ENCODE data around the gene IGSF21.

The IGSF21 gene

DNA sequence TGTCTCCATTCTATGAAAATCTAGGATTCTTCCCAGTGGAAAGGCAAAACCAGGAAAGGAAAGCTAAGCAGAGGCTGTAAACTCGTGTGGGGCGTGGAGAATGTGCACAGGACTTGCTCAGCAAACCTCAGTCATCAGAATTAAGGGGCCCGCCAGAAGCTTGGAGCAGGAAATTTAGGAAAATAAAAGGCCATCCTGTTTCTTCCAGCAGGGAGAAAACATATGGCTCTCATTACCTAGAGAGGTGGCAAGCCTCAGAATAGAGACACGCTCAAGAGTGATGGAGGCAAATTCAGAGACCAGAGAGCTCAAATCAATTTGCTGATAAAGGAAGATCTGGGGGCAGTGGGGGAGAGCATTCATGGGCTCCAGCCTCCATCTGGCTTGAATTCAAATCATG lies 221.2 kb downstream of the IGSF21 start:
- DNase-seq (ENCODE audit: low read depth): no peak

DNA sequence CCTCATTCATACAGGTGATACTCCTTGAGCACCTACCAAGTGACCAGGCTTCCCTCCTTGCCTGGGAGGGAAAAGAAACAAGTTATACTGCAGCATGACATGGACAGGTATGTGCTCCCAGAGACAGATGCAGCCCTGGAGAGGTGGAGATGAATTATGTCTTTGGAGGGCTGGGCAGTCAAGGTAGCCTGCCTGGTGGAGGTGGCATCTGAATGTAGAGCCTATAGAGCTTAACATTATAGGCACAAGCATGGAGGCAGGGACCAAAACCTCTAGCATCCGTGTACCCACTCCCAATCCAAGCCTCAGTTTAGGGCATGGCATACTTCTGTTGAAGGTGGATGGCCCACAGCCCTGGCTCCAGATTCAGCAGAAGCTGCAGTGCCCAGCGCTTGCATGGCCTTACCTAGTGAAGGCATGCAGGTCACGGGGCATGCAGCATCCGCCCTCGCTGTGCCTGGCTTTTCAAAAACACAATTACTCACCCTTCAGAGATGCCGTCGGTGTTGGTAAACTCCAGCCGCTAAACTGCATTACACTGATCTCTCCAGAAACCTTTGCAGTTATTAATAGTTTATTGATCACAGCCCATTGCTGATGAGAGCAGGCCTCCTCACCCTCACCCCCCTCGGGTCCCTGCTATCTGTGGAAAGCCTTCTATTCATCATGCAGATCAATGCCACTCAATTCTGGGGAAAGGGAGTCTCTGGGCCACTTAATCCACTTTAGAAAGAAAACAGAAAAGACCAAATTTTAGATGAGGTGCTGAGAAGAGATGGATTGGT lies 222.1 kb downstream of the IGSF21 start:
- no peak for DNase-seq (ENCODE audit: low read depth)

DNA sequence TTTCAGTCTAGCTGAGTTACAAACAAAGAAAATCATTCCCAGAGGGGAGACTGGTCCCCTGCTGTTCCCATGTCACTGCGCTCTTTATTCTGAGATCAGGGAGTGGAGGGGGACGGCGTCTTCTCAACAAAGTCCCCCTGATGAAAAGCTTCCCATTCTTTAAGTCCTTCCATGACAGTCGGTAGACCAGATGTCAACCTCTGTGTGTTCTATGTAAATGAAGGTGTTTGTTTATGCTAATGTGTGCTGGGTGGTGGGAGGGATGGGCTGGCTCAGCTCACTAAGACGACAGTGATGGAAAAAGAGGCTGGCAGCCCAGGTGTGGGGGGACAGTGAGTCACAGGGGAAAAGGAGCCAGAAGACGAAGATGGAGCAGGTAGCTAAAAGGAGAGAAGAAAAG lies 225.0 kb downstream of the IGSF21 start:
- no peak for DNase-seq (ENCODE audit: low read depth)

DNA sequence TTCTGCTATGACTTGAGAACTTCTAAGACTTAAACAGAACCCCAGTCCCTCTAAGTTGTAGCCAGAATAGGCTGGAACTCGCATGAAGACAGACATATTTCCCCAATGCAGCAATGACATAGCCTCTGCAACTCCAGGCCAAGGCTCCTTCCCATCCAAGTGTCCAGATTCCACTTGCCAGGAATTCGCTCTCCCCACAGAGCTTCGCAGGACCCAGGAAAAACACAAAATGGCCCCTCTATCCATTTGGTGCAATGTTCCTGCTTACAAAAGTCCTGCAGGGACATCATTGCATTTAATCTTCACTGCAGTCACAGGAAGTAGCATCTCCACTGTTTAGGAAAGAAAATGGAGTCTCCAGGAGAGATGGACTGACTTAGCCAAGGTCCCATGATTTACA lies 225.6 kb downstream of the IGSF21 start:
- DNase-seq (ENCODE audit: low read depth): no peak

DNA sequence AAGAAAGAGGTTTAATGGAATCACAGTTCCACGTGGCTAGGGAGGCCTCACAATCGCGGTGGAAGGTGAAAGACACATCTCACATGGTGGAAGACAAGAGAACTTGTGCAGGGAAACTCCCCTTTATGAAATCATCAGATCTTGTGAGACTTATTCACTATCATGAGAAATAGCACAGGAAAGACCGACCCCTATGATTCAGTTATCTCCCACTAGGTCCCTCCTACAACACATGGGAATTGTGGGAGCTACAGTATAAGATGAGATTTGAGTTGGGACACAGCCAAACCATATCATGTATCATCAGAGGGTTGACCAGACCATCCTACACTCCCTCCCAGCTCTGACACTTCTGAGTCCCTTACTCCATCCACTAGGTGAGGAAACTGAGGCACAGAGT lies 229.2 kb downstream of the IGSF21 start:
- no peak for DNase-seq (ENCODE audit: low read depth)

DNA sequence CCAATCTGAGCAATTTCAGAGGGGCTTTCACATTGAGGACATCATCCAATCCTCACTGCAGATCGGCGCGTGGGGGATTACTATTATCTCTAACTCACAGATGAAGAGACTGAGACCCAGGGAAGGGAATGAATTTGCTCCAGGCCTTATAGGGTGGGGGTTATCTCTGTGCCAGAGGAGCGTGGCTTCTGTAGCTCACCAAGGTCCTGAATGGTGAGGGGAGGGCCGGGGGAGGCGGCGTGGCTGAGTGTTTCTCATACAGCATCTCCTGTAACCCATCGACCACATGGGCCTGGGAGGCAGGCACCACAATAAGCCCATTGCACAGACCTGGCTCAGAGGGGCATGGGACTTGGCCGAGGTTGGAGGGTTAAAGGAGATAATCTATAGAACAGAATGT lies 230.2 kb downstream of the IGSF21 start:
- no peak for DNase-seq (ENCODE audit: low read depth)

DNA sequence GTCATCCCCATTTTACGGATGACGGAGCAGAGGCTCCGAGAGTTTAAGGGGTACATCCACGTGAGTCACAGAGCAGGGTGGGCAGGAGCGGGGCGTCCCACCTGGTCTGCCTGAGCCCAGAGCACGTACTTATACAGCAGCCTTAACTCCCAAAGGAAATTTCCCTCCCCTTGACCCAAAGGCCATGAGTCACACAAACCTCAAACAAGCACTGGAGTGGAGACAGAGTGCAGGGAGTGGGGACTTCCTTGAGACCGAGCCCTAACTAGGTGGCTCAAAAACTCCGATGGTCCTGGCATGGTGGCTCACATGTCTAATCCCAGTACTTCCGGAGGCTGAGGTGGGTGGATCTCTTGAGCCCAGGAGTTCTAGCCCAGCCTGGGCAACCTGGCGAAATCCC lies 231.6 kb downstream of the IGSF21 start:
- no peak for DNase-seq (ENCODE audit: low read depth)

DNA sequence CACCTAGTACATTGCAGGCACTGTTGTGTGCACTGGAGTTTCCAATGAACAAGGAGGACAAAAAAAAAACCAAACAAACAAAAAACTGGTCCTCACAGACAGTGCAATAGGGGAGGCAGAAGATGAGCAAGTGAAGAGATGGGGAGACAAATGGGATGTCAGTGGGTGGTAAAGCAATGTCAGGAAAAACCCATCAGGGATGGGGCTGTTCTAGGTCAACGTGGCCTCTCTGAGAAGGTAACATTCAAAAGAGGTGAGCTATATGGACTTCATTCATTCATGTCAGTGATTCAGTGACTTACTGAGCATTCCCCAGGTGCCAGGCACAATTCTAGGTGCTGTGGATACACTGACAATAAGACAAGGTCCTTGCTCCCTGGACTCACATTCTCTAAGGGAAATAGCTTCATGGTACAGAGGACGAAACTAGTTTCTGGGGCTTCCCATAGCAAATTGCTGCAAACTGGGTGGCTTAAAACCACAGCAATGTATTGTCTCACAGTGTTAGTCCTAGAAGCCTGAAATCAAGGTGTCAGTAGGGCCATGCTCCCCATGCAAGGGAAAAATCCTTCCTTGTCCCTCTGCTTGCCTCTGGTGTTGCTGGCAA lies 232.7 kb downstream of the IGSF21 start:
- no peak for DNase-seq (ENCODE audit: low read depth)

DNA sequence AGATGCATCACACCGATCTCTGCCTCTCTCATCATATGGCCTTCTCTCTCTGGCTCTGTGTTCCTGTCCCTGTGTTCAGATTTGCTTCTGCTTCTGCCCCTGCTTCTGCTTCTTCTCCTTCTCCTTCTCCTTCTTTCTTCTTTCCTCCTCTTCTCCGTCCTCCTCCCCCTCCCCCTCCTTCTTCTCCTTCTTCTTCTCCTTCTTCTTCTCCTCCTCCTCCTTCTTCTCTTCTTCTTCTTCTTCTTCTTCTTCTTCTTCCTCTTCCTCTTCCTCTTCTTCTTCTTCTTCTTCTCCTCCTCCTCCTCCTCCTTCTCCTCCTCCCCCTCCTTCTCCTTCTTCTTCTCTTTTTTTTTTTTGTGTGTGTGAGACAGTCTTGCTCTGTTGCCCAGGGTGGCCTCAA lies 233.2 kb downstream of the IGSF21 start:
- no peak for DNase-seq (ENCODE audit: low read depth)

DNA sequence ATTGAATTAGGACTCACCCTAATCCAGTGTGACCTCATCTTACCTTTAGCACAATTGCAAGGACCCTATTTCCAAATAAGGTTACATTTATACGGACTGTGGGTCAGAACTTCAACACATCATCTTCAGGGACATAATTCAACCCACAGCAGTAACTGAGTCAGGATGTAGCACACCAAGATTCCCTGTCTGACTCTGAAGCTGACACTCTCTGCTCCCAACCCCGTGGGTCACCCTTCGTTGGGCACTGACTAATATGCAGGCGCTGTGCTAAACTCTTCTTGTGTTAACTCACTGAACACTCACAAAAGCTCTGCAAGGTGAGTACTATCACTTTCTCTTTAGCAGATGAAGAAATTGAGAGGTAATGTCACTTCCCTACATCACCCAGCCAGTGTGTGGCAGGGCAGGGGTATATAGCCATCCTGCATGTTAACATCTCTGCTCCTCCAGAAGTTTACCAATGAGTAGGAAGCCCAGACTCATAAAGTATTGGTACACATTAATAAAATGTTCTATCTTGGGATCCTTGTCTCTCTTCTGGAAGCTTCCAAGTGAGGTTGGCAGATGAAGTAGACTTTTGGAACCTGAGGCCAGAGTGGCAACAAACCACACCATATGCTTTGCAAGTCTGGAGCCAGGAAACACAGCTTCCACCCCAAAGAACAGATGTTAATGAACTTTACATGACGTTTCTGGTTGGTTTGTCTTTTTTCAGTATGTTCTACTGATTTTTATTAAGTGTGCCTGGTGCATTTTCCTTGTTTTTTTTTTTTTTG lies 233.9 kb downstream of the IGSF21 start:
- no peak for DNase-seq (ENCODE audit: low read depth)

DNA sequence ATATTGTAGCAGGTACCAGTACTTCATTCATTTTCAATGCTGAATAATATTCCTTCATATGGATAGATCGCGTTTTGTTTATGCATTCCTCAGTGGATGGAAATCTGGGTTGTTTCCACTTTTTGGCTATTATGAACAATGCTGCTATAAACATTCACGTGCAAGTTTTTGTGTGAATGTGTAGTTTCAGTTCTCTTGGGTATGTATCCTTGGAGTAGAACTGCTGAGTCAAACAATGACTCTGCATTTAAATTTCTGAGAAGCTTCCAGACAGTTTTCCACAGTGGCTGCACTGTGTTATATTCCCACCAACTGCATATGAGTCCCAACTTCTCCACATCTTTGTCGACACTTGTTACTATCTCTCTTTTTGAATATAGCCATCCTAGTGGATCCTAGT lies 235.1 kb downstream of the IGSF21 start:
- DNase-seq (ENCODE audit: low read depth): no peak

DNA sequence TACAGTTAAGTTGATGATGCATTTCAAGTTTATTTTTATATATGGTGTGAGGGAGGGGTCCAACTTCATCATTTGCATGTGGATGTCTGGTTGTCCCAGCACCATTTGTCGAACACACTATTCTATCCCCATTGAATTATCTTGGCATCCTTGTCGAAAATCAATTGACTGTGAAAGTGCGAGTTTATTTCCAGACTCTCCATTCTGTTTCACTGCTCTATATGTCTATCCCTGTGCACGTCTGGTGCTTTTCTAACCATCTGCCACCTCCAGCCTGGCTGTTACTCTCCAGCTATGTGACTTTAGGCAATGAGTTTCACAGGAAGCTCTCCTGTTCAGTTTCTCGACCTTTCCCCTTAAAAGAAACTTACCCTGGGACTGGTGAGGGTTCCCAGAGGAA lies 236.0 kb downstream of the IGSF21 start:
- no peak for DNase-seq (ENCODE audit: low read depth)

DNA sequence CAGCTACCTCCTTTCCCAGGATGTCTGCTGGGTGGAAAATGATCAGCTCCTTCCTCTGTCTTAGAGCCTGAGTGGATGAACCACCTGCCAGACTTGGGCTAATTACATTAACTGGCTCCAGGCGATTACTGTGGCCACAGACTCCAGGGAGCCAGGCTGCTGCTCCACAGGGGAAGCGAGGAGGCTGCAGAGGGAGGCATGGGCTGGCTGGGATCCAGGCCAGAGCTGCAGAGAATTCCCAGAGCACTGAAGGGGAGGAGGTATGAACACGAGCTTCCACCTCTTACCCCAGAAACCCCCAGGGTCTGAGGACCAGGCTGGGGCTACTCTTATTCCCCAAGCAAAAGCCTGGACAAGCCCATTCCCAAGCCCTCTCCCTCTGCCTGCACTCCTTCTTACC lies 237.2 kb downstream of the IGSF21 start:
- no peak for DNase-seq (ENCODE audit: low read depth)

DNA sequence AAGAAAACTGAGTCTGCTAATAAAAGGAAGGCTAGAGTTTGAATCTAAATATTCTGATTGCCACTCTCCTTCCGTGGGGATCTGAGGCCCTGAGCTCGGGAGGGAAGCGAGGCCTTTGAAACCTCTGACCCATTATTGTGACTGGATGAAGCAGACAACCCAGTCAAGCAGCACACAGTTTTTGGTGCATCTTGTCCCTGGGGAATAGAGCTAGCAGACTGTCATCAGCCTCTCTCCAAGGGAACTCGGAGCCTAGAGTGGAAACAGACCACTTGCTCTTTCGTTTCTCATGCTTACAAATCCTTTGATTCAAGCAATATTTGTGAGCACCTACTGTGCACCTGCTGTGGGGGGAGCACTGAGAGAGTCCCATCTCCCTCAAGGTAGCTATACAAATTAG lies 240.0 kb downstream of the IGSF21 start:
- no peak for DNase-seq (ENCODE audit: low read depth)

DNA sequence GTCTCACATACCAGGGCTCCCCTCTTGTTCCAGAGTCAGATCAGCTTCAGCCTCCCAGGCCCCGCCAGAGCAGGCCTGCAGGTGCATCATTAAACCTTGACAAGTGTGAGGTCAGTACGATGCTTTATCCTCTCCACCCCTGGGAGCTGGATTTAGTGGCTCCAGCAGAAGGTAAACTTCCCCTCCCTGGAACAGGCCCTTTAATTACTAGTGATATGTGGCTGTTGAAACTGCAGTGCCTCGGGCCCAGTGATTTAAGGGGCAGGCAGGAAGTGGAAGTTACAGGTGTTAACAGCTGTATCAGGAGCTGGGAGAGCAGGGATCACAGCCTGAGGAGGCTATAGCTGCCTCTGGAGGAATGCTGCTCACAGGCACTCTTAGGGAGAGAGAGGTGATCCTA lies 240.8 kb downstream of the IGSF21 start:
- DNase-seq (ENCODE audit: low read depth): no peak

DNA sequence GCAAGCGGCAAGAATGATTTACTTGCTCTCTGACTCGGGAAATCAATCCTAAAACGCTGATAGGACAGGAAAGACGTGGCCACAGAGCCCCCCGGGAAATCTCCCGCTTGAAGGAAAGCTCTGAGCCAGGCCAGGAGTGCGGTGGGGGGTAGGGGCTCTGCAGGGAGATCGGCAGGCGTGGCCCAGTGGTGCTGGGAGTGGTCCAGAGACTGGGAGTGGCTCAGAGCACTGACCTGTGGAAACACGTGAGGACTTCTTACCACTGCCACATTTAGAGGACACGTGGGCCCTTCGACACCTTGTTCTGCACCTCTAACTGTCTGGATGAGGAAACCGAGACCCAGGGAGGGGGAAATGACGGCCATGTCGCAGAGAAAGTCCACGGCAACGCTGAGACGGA lies 243.1 kb downstream of the IGSF21 start:
- no peak for DNase-seq (ENCODE audit: low read depth)

DNA sequence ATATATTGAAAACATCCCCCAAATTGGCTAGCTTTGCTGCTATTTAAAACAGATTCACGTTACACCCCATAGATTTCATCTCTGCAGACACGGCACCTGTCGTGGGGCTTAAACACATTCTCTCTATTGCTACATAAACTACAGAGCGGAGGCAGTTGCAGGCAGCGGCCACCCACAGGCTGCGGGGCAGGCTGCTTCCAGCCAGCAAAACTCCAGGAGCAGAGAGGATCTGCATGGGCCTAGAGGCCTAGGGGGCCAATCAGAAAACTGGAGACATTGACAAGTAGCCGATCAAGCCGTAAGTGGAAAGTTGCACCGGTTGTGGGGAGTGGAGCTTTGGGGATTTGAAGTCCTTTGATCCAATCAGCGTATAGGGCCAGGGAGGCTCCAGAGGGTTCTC lies 244.1 kb downstream of the IGSF21 start:
- DNase-seq (ENCODE audit: low read depth): no peak

DNA sequence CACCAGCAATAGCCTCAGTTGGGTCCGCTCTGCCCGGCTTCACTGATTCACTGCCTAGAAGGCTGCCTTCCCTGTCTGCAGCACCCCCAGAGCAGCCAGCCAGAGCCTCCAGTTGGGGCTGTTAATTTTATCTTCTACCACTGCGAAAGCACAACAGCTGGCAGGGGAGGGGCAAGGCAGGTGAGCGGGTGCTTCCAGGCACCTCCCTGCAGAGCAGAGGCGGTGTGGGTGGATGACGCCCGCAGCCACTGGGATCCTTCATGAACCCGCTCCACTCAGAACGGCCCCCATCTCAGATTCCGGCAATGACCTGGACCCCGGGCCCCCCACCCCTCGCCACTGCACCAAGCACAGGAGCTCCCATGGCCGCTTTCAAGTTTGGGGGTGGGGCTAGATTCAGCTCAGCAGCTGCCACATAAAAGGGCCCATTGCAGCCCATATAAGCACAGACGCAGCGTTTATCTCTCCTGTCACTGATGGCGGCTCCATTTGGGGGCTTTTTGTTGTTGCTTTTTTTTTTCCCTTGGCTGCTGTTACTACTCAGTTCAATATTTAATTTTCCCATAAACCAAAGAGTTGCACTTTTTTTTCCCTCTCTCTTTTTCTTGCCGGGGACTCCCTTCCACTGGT lies 245.2 kb downstream of the IGSF21 start:
- no peak for DNase-seq (ENCODE audit: low read depth)

DNA sequence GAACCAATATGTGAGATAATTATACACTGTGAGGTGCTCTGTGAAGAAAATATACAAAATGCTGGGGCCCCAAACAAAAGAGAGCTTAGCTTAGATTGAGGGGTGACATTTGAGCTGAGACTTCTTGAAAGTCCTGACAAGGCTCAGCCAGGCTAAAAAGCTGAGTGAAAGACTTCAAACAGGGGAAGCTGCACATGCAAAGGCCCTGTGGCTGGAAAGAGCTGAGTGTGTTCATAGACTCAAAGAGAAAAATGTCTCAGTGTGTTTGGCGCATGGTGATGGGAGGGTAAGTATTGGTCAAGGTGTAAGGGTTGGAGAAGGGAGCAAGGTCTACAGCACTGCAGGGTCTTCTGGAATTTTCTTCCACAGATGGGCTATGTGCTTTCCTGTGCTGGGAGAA lies 245.9 kb downstream of the IGSF21 start:
- DNase-seq (ENCODE audit: low read depth): no peak

DNA sequence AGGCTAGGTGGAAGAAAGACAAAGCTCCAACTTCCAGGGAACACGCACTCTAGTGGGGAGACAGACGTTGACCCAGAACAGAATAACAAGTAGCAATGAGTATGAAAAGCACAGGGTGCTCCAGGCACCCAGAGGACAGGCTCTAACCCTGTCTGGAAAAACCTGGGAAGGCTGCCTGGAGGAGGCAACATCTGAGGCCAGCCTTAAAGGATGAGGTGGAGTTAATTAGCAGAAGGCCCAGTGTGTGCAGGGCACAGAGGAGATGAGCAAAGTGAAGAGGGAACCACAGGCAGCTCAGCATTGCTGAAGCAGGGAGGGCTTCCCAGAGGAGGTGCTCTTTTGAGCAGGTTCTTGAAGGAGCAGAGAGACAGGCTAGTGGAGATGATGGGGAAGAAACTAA lies 246.4 kb downstream of the IGSF21 start:
- DNase-seq (ENCODE audit: low read depth): no peak

DNA sequence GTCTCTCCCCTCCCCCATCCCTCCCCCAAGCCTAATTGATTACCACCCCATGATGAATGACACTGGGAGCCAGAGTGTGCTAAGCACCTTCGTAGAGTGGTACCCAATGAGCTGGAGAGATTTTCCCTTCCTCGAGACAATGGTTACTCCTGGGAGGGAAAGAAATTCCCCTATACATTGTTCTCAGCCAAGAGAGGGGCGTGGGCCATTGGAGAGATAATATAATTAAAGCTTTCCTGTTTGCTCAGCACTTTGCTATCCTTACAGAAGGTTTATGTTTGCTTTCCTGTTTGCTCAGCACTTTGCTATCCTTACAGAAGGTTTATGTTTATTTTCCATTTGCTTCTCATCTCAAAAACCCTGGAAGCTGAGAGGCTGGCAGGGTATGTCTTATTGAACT lies 247.0 kb downstream of the IGSF21 start:
- no peak for DNase-seq (ENCODE audit: low read depth)

DNA sequence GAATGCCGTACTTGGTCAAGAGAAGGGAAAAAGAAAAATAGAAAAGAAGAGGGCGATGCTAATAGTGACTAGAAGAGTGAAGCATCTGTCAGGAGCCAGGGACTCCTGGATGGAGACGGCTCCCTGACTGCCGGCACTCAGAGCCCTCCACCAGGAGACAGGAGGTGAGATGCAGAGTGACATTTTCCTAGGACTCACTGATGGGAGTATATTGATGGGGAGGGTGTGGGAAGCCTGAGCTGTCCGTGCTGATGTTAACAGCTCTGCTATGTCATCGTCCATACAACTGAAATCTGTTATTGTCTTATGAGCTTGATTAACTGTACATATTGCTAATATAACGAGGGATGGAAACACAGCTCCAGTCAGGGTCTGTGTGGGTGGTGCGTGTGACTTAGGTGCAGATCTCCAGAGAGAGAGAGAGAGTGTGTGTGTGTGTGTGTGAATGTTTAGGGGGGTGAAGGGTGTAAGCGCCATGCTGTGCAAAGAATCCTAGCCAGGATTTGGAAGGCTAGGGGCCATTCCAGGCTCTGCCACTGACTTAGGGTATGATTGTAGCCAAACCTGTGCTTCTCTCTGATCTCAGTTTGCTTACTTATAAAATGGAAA lies 250.1 kb downstream of the IGSF21 start:
- DNase-seq (ENCODE audit: low read depth): no peak
